NT2/D1 (cell line): Measurements from ENCODE around the gene PI4KB.
"Not testable (repeated sequence)": the region's sequence is repeated elsewhere in the genome, so short reads cannot be mapped to it uniquely, and the experiment has no call there.

Experiments used
- DNase-seq: peaks from one replicate; pipeline ENCODE4 v3.0.0-alpha.2; 2011; ENCODE audit warnings: low read depth, low spot score
- H3K27me3 ChIP-seq: 2 replicates; pipeline ENCODE4 v1.6.0; 2011; ENCODE audit warnings: mild to moderate bottlenecking; ENCODE audit not compliant: insufficient read length, insufficient read depth
- H3K36me3 ChIP-seq: 2 replicates; pipeline ENCODE4 v1.6.1; 2011; ENCODE audit warnings: mild to moderate bottlenecking, low read length, mixed read lengths; ENCODE audit not compliant: insufficient read depth, insufficient read length
- H3K4me1 ChIP-seq: 2 replicates; pipeline ENCODE4 v1.5.1; 2011; ENCODE audit not compliant: insufficient read depth, insufficient read length
- H3K4me3 ChIP-seq: 2 replicates; pipeline ENCODE4 v1.5.1; 2011; ENCODE audit warnings: low read depth; ENCODE audit not compliant: insufficient read length
- H3K9ac ChIP-seq: 2 replicates; pipeline ENCODE4 v1.6.0; 2011; ENCODE audit warnings: low read depth; ENCODE audit not compliant: insufficient read length
- H3K9me3 ChIP-seq: 2 replicates; pipeline ENCODE4 v1.5.1; 2011; ENCODE audit warnings: mild to moderate bottlenecking, low read length; ENCODE audit not compliant: insufficient read depth
- SUZ12 ChIP-seq: IDR thresholded peaks from 2 replicates; pipeline ENCODE4 v1.6.1; 2011; ENCODE audit not compliant: insufficient read length, insufficient read depth; ENCODE audit errors: extremely low read depth
- YY1 ChIP-seq: IDR thresholded peaks from 2 replicates; pipeline ENCODE4 v1.6.1; 2011; ENCODE audit not compliant: insufficient read length, insufficient read depth
- ZNF274 ChIP-seq: IDR thresholded peaks from 2 replicates; pipeline ENCODE4 v1.6.1; 2011; ENCODE audit warnings: mild to moderate bottlenecking, low read depth, low read length

PI4KB gene

DNA sequence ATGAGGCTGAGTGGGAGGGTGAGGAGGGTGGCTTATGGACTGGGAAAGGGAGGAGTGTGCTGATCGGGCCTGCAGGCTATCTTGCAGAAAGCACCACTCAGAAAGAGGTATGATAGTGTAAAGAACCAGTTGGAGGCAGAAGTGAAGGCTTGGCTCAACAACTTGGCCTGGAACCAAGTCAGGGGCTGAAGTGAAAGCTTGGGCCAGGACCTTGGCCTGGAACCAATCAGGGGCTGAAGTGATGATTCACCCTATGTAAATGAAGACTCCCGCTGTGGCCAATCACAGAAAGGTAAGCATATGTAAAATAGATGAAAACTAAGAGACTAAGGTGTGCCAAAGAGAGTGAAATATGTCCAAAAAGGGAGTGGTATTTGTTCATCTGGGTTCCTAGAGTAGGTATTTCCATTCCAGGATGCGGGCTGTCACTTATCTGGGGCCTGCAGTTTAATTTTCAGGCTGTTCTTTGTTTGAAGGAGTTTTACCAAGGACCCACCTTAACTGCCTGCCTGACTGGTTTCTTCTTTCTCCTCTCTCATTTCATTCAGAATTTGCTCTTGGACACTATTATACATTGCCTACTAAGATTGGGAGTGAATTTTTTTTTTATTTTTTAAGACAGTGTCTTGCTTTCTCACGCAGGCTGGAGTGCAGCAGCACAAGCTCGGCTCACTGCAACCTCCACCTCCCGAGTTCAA is 25.0 kb upstream of the PI4KB start:
- Histone ChIP-seq H3K9ac (no peak overlapping the region), H3K36me3 (no peaks in the 10 kb centered on the region), H3K4me3 (no peak overlapping the region), H3K27me3 (no peaks in the 10 kb centered on the region), H3K4me1 (peaks cover 4% of the 10 kb centered on the region), H3K9me3 (peaks cover 20% of the 10 kb centered on the region)
- TF ChIP-seq ZNF274 = no peak
- DNase-seq = no peak

DNA sequence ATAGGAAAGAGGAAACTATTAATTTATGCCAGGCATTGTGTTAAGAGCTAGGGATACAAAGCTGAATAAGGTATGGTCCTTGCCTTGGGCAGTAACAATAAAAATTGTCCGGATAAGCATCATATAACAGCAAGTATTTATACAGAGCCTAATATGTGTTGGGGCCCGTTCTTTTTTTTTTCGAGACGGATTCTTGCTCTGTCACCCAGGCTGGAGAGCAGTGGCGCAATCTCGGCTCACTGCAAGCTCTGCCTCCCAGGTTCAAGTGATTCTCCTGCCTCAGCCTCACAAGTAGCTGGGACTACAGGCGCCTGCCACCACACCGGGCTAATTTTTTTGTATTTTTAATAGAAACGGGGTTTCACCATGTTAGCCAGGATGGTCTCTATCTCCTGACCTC is 23.1 kb upstream of the PI4KB start:
- not testable (repeated sequence) for DNase-seq, H3K9ac ChIP-seq, H3K36me3 ChIP-seq, H3K4me3 ChIP-seq, H3K27me3 ChIP-seq
- Histone ChIP-seq H3K9me3 (peaks cover 20% of the 10 kb centered on the region), H3K4me1 (peaks cover 12% of the 10 kb centered on the region)

DNA sequence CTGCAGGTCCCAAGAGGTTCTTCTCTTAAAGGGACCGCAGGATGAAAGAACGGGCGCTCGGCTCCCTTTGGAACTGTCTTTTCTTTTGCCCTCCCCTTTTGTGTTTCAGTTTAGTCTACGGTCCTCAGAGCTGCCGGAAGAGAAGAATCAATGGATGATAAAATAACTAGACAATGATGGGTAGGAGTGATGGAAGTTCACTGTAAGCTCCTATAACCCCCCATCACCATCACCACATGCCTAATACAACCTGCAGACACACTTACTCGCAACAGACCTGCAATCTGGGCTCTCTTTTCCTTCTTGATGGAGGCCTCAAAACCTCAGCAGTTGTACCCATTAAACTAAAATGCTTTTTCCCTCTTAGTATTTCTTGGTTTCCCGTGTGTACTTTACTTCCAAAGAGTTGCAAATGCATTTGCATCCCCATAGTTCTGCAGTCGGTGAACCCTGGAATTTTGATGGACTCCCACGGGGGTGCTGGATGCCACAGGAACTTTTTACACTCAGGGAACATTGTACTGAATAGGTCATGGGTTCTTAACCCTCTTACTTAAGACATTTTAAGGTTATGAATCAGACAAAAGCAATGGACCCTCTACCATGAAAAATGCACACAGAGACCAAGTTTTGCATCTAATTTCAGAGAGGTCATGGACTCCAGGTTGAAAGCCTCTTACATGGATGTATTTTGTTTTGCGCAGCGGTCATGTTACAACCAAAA is 20.5 kb upstream of the PI4KB start:
- TF ChIP-seq ZNF274 (no peak), SUZ12 (no peak), YY1 (no peak)
- peaks cover 12% of the 10 kb centered on the region for H3K4me1 ChIP-seq
- H3K9ac ChIP-seq = peak overlapping the region; percentile 71
- peaks cover 20% of the 10 kb centered on the region for H3K9me3 ChIP-seq
- peak overlapping the region; percentile 51 for H3K4me3 ChIP-seq
- DNase-seq = no peak
- no peaks in the 10 kb centered on the region for H3K27me3 ChIP-seq
- peaks cover 32% of the 10 kb centered on the region for H3K36me3 ChIP-seq

DNA sequence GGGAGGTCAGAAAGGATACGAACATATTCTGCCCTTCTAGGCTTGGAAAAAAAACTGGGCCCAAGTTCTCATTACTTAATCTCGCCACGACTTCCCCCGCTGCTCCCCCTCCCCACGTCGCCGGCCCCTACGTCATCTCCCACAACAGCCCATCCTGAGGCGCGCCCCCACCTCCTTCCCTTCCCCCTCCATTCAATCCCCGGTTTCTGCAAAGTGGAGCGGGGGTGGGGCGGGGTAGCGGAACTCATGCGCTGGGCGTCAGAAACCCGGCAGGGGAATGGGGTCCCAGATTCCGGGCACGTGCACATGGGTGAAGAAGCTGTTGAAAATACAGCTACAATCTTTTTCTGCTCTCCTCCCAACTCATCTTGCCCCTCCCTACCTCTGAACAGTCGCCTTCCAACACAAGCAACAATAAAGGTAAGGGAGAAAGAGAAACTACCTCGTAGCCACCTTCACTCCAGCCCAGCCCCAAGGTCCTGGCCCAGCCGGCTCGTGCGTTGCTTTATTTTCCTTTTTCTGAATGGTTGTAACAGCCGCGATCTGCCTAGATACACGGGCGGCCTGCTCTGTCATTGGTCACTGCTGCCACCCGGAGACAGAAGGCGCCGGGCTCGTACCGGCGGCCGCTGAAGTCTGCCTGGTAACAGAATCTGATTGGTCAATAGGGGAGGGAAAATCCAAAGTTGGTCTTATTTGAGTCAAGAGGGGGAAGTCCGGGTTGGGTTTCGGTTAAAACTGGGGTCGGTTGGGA is 19.7 kb upstream of the PI4KB start, which contains the start of gene RFX5:
TSS of gene RFX5 (minus strand) at position 484 of the 754 bp plus-strand sequence. CDS start 932 bp downstream, outside the sequence.
- H3K9ac ChIP-seq = peak within 1 kb of the TSS; percentile 94
- H3K27me3 ChIP-seq = no peaks in the 10 kb centered on the region
- peak within 1 kb of the TSS; percentile 86 for H3K4me3 ChIP-seq
- H3K4me1 ChIP-seq = peaks cover 12% of the 10 kb centered on the region
- peak; percentile 100 for DNase-seq
- H3K36me3 ChIP-seq = peaks cover 39% of the 10 kb centered on the region
- TF ChIP-seq ZNF274 (no peak), SUZ12 (no peak), YY1 (no peak)
- peaks cover 12% of the 10 kb centered on the region for H3K9me3 ChIP-seq

DNA sequence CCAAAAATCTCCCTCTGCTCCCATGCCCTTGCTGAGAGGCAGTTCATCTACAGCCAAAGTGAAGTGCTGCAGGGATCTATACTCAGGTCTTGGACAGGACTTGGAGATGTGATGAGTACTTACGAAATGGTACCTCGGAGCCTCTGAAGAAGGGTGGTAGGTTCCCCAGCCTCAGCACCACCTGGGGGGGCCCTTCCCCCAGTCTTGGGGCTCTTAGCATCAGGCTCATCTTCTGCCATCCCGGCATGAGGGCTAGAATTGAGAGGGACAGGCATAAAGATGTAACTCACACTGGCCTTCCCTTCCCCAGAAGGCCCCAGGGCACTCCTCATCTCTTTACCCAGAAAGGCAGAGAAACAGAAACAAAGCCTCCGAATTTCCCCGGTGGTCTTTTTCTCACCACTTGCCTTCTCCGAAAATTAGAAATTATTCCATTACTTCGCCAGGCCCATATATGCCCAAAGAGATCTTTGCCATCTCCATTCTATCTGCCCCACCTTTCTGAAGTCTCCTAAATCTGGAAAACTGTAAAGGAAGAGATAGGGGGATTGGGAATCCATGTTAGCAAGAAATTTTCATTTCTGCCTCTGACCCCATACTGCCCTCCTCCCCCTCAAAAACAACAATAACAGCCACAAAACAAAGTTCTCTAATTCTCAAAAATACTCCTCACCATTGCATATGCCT is 19.0 kb upstream of the PI4KB start:
- Histone ChIP-seq H3K27me3 (no peaks in the 10 kb centered on the region), H3K4me1 (peaks cover 12% of the 10 kb centered on the region), H3K9me3 (peaks cover 5% of the 10 kb centered on the region), H3K9ac (peak overlapping the region; percentile 94), H3K36me3 (peaks cover 42% of the 10 kb centered on the region), H3K4me3 (peak overlapping the region; percentile 86)
- TF ChIP-seq SUZ12 = no peak
- no peak for TF ChIP-seq YY1
- no peak for TF ChIP-seq ZNF274
- no peak for DNase-seq

DNA sequence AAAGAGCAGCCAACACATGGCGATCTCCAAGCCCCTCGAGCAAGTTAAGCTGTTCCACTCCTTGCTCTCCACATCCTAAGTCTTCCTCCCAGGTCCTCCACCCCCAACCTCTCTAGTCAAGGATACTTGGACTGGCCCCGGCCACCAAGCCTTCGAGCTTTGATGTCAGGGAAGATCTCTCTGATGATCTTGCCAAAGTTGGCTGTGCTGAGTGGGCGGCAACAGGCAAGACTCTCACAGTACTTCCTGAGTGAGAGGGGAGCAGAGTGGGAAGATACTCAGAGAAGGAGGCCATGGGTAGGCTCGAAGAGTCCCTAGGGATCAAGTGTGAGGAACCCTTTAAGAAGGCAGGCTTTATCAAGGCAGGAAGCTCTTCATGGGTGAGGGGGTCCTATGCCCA is 17.1 kb upstream of the PI4KB start:
- Histone ChIP-seq H3K36me3 (peaks cover 42% of the 10 kb centered on the region), H3K9ac (no peak overlapping the region), H3K9me3 (no peaks in the 10 kb centered on the region), H3K4me1 (peaks cover 12% of the 10 kb centered on the region), H3K4me3 (no peak overlapping the region), H3K27me3 (no peaks in the 10 kb centered on the region)
- DNase-seq = no peak
- no peak for TF ChIP-seq YY1
- TF ChIP-seq ZNF274 = no peak
- no peak for TF ChIP-seq SUZ12

DNA sequence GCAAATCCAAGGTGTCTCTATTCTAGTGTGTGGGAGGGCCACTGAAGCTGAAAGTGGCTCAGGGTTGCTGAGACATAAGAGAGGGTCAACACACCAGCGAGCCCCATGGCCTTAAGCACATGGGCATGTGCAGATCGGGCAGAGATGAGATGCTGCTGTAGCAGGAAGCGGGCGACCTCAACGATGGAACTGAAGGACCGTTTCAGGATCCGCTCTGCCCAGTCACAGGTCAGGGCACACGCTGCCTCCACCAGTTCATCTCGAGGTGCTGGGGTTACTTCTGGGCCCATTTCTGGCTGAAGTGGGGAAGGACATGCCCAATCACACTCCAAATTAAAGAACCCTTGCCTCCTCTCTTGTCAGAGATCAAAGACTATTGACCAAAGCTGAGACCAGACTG is 16.4 kb upstream of the PI4KB start:
- Histone ChIP-seq H3K27me3 (no peaks in the 10 kb centered on the region), H3K4me1 (peaks cover 12% of the 10 kb centered on the region), H3K9me3 (no peaks in the 10 kb centered on the region), H3K36me3 (peaks cover 42% of the 10 kb centered on the region), H3K9ac (no peak overlapping the region), H3K4me3 (no peak overlapping the region)
- no peak for DNase-seq
- TF ChIP-seq SUZ12 = no peak
- TF ChIP-seq ZNF274 = no peak
- TF ChIP-seq YY1 = no peak
